Subcutaneous adipose tissue (tissue), 4 donors: ENCODE results near the gene CLEC20A. TPM values are rescaled to one million over a fixed set of nuclear protein-coding genes. Genes with fewer than 3 reads are reported as not detected.

Experiments used
- CTCF ChIP-seq: fragments of 450-650 bp; IDR thresholded peaks from one replicate; pipeline ENCODE4 v1.5.1; 2016; ENCODE audit warnings: low read depth, mild to moderate bottlenecking, control low read depth, antibody characterized with exemption, moderate library complexity
- total RNA-seq, 4 donors: library from RNA; depleted of rRNA; stranded (reverse); fragments of >200 nt; gene quantifications; one replicate each; pipeline ENCODE4 v1.1.0, GENCODE V29; 2016

The CLEC20A gene
- total RNA-seq, 4 donors from 2014 or later = not detected

GRCh38 chr1:178528228-178528952 is 31.6 kb upstream of the CLEC20A start:
- TF ChIP-seq CTCF = no peak

GRCh38 chr1:178527117-178527516 is 30.4 kb upstream of the CLEC20A start:
- no peak for TF ChIP-seq CTCF

GRCh38 chr1:178521241-178521640 is 24.5 kb upstream of the CLEC20A start:
- TF ChIP-seq CTCF = no peak

GRCh38 chr1:178520803-178521202 is 24.0 kb upstream of the CLEC20A start:
- TF ChIP-seq CTCF = no peak

- no peak for TF ChIP-seq CTCF
These were observed 22.1 kb upstream of the CLEC20A start for GRCh38 chr1:178518894-178519293.

- TF ChIP-seq CTCF = no peak
These were observed 19.3 kb upstream of the CLEC20A start for GRCh38 chr1:178516110-178516509.

- no peak for TF ChIP-seq CTCF
These were observed 16.7 kb upstream of the CLEC20A start for GRCh38 chr1:178513278-178513983.
